Measurements from ENCODE around the gene GAS2L3.

The GAS2L3 gene

GRCh38 chr12:100661300-100661951, 87.9 kb downstream of the GAS2L3 start:
- no peak for DNase-seq (ENCODE audit: low read depth in 2 of 2)

GRCh38 chr12:100666588-100666987, 93.1 kb downstream of the GAS2L3 start:
- no peak for DNase-seq (ENCODE audit: low read depth in 2 of 2)

GRCh38 chr12:100668945-100669536, 95.6 kb downstream of the GAS2L3 start:
- peak; percentile 38 to 54 for DNase-seq (ENCODE audit: low read depth in 2 of 2)

- no peak for DNase-seq (ENCODE audit: low read depth in 2 of 2)
Observed at GRCh38 chr12:100669922-100670321, 96.4 kb downstream of the GAS2L3 start.

- DNase-seq (ENCODE audit: low read depth in 2 of 2): no peak
Observed at GRCh38 chr12:100671396-100672074, 98.1 kb downstream of the GAS2L3 start.

GRCh38 chr12:100672075-100672592, 98.7 kb downstream of the GAS2L3 start:
- peak; percentile 11 to 38 for DNase-seq (ENCODE audit: low read depth in 2 of 2)

GRCh38 chr12:100674036-100674888, 100.8 kb downstream of the GAS2L3 start:
- DNase-seq (ENCODE audit: low read depth in 2 of 2): no peak
